HepG2 (cell line): Measurements from ENCODE around the gene CCL22. TPM values are rescaled to one million over a fixed set of nuclear protein-coding genes. Genes with fewer than 3 reads are reported as not detected.

Experiments
- ATAC-seq: fragments of 200-7000 bp; cut with Tn5 transposase; 3 replicates; pipeline ENCODE4 v1.9.1; 2020; ENCODE audit warnings: mild to moderate bottlenecking, moderate library complexity
- BruUV-seq: library from RNA; stranded (reverse); fragments of 400-500 nt; replicated peaks from 2 replicates; lab custom pipeline; 2021; lab: Mats Ljungman, UMichigan
- CTCF ChIA-PET: fragments of 300-600 bp; formaldehyde crosslinking; extraction: SDS; loops from one replicate; lab custom pipeline; 2021; ENCODE audit warnings: low total read pairs, inconsistent platforms, low intra/inter-chr PET ratio; lab: Yijun Ruan, JAX
- POLR2A ChIA-PET: fragments of 350-600 bp; sonication (Branson Sonifier 250); formaldehyde crosslinking; loops from one replicate; lab custom pipeline; 2020; ENCODE audit warnings: antibody characterized with exemption, inconsistent platforms; lab: Yijun Ruan, JAX
- DNase-seq: peaks from one replicate; pipeline ENCODE4 v3.0.0-alpha.2; 2015; ENCODE audit warnings: low spot score
- FAIRE-seq: peaks from 3 replicates; lab custom pipeline; 2011; peaks lifted over from hg19 to GRCh38; lab: Jason Lieb, UNC
- H2AFZ ChIP-seq: one replicate; pipeline ENCODE4 v1.6.1; 2011; ENCODE audit warnings: low read length, inconsistent platforms
- H3K27ac ChIP-seq: fragments of 300-600 bp; 3 replicates; pipeline ENCODE4 v1.8.0; 2011; ENCODE audit warnings: mixed run types, mild to moderate bottlenecking, mixed read lengths, low read length, inconsistent platforms; ENCODE audit not compliant: insufficient read depth; ENCODE audit errors: extremely low read length
- H3K27me3 ChIP-seq, 2 experiments: fragments of 200-600 bp in 1 of 2; 2 replicates in 1 of 2; 3 replicates in 1 of 2; pipeline versions ENCODE4 v1.6.0 to v1.8.0; 2011; ENCODE audit warnings: low read length in 2 of 2, mild to moderate bottlenecking in 2 of 2, moderate library complexity in 2 of 2, inconsistent platforms in 1 of 2; ENCODE audit not compliant: insufficient read depth in 2 of 2, control insufficient read depth in 1 of 2
- H3K36me3 ChIP-seq, 2 experiments: fragments of 200-600 bp in 1 of 2; replicated peaks in 1 of 2; 2 replicates in 1 of 2; 3 replicates in 1 of 2; pipeline versions ENCODE4 v1.5.1 to v1.8.0; 2011; ENCODE audit warnings: low read length in 2 of 2, inconsistent platforms in 1 of 2; ENCODE audit not compliant: insufficient read depth in 2 of 2, control insufficient read depth in 1 of 2
- H3K4me1 ChIP-seq: 2 replicates; pipeline ENCODE4 v1.5.1; 2012; ENCODE audit warnings: low read length, inconsistent platforms; ENCODE audit not compliant: insufficient read depth
- H3K4me2 ChIP-seq: 2 replicates; pipeline ENCODE4 v1.6.0; 2011; ENCODE audit warnings: low read depth, low read length, inconsistent platforms
- H3K4me3 ChIP-seq, 3 experiments: fragments of 200-600 bp in 1 of 3; sonication (generic), shearing (Covaris generic) in 1 of 3; replicated peaks in 1 of 3; 2 replicates each; pipeline ENCODE4 v1.5.1; 2011 to 2016; ENCODE audit warnings: low read length in 3 of 3, inconsistent platforms in 2 of 3, low read depth in 2 of 3, mild to moderate bottlenecking in 2 of 3, control low read depth in 1 of 3, mixed read lengths in 1 of 3; ENCODE audit not compliant: insufficient read depth in 1 of 3
- H3K79me2 ChIP-seq: one replicate; pipeline ENCODE4 v1.6.1; 2011; ENCODE audit warnings: low read length, inconsistent platforms; ENCODE audit not compliant: insufficient read depth
- H3K9ac ChIP-seq: 2 replicates; pipeline ENCODE4 v1.6.0; 2011; ENCODE audit warnings: mild to moderate bottlenecking, low read depth, low read length, inconsistent platforms; ENCODE audit not compliant: insufficient read depth
- H3K9me3 ChIP-seq: 2 replicates; pipeline ENCODE4 v1.5.1; 2012; ENCODE audit warnings: mild to moderate bottlenecking, low read length
- H4K20me1 ChIP-seq: 2 replicates; pipeline ENCODE4 v1.6.0; 2011; ENCODE audit warnings: inconsistent platforms, mild to moderate bottlenecking, low read length, moderate library complexity; ENCODE audit not compliant: insufficient read depth
- PLSCR1 ChIP-seq: sonication (generic); formaldehyde crosslinking; IDR thresholded peaks from 2 replicates; pipeline ENCODE4 v1.5.0; 2020; ENCODE audit warnings: missing genetic modification reagents, mild to moderate bottlenecking, borderline replicate concordance
- SAFB2 ChIP-seq: sonication (generic); formaldehyde crosslinking; IDR thresholded peaks from 2 replicates; pipeline ENCODE4 v1.5.1; 2020; ENCODE audit warnings: missing genetic modification reagents, low read depth, mild to moderate bottlenecking, borderline replicate concordance
- SIN3B ChIP-seq: fragments of 150-350 bp; IDR thresholded peaks from 2 replicates; pipeline ENCODE4 v1.6.1; 2014; ENCODE audit warnings: low read length
- TBL1XR1 ChIP-seq: fragments of 150-350 bp; IDR thresholded peaks from 2 replicates; pipeline ENCODE4 v1.6.1; 2014; ENCODE audit warnings: borderline replicate concordance, low read length; ENCODE audit not compliant: partially characterized antibody
- ZFAT ChIP-seq: sonication (generic); formaldehyde crosslinking; conservative IDR thresholded peaks from 2 replicates; pipeline ENCODE4 v1.8.1; 2023; ENCODE audit warnings: missing genetic modification reagents, inconsistent platforms
- ZFP37 ChIP-seq: sonication (generic); formaldehyde crosslinking; IDR thresholded peaks from 2 replicates; pipeline ENCODE4 v1.4.0; 2020; ENCODE audit warnings: missing genetic modification reagents, borderline replicate concordance
- ZNF674 ChIP-seq: sonication (generic); formaldehyde crosslinking; IDR thresholded peaks from 2 replicates; pipeline ENCODE4 v1.5.0; 2020; ENCODE audit warnings: low read depth, mild to moderate bottlenecking, missing genetic modification reagents
- ZNF841 ChIP-seq: sonication (generic); formaldehyde crosslinking; IDR thresholded peaks from 2 replicates; pipeline ENCODE4 v1.8.1; 2023; ENCODE audit warnings: missing genetic modification reagents, borderline replicate concordance
- WGBS: methylation state at CpG from one replicate; pipeline ENCODE4 v1.1.6; 2017; ENCODE audit warnings: low lambda C conversion rate; 5-methylcytosine and 5-hydroxymethylcytosine counted together
- in situ Hi-C: cut with HindIII; loops from 2 replicates; pipeline ENCODE4 v1.10.0; 2017; ENCODE audit warnings: low pct_unique_long_range_greater_than_20kb; ENCODE audit not compliant: extremely low pct_ligation_motif_present
- intact Hi-C: fragments of 100-400 bp; cut with micrococcal nuclease; formaldehyde crosslinking; loops from one replicate; pipeline ENCODE4 v1.10.0; 2022; ENCODE audit not compliant: unreplicated experiment
- polyA plus RNA-seq, 8 experiments: library from polyadenylated mRNA; depleted of rRNA in 3 of 8; stranded (reverse) in 7 of 8; unstranded in 1 of 8; fragments of >200 nt; fragmentation: Illumina TruSeq in 4 of 8; extraction: Trizol in 4 of 8; gene quantifications; 2 replicates each; pipeline versions ENCODE4 v1.2.1 to v1.2.3, GENCODE V29; 2011 to 2016; ENCODE audit warnings: low read depth in 4 of 8, missing spikeins in 1 of 8, mixed read lengths in 1 of 8; ENCODE audit not compliant: insufficient read depth in 1 of 8
- total RNA-seq, 5 experiments: library from RNA; depleted of rRNA; stranded (reverse); fragments of >200 nt; fragmentation: Illumina TruSeq; extraction: Trizol; gene quantifications; 2 replicates each; pipeline ENCODE4 v1.2.3, GENCODE V29; 2016; ENCODE audit warnings: low read depth in 1 of 5

The CCL22 gene
- total and polyA plus RNA-seq, 2 of the 13 experiments (the other 11 are each of a cell fraction or from before 2014, with no cell fraction given): not detected

- in situ Hi-C loops (no loop called here), intact Hi-C loops (no loop called here)
- peaks cover 23% of the 10 kb centered on the region for H3K4me1 ChIP-seq
- no peak overlapping the region for H3K4me3 ChIP-seq
- no peak overlapping the region for H3K4me2 ChIP-seq
- no peak overlapping the region for H3K9ac ChIP-seq
- H3K27me3 ChIP-seq: peaks cover 0 to 10% of the 10 kb centered on the region in 2 experiments; a peak in 2 of 5 replicates
- no peaks in the 10 kb centered on the region for H3K79me2 ChIP-seq
- H3K9me3 ChIP-seq: no peaks in the 10 kb centered on the region
- DNase-seq (no peak), FAIRE-seq (no peak), ATAC-seq (no peak)
- no peaks in the 10 kb centered on the region for H3K36me3 ChIP-seq
- TF ChIP-seq ZNF841 (CRISPR knock-in tag) (no peak), PLSCR1 (CRISPR knock-in tag) (no peak), TBL1XR1 (no peak), SIN3B (no peak), ZFP37 (no peak), SAFB2 (no peak), ZNF674 (CRISPR knock-in tag) (no peak), ZFAT (CRISPR knock-in tag) (no peak)
- no peaks in the 10 kb centered on the region for H4K20me1 ChIP-seq
- WGBS: 94% methylated on average over 1 of the region's 1 CpG
- H2AFZ ChIP-seq: no peak overlapping the region
- POLR2A ChIA-PET: interaction anchor here (1.2 kb wide), 1 partner anchor 58 kb away, joined by 8 read pairs; the partner anchor contains the start of gene CX3CL1
- CTCF ChIA-PET: no interaction called here
- no peak overlapping the region for H3K27ac ChIP-seq
- no TSS peak for BruUV-seq
Measured at GRCh38 chr16:57314161-57314785, 44.3 kb upstream of the CCL22 start.
